Endothelial cell of umbilical vein (primary cell): ENCODE data around the gene FAM236A. TPM values are rescaled to one million over a fixed set of nuclear protein-coding genes. Genes with fewer than 3 reads are reported as not detected.
A peak's percentile ranks its signal among the peaks of the same experiment; 100 is the strongest.
"Not testable (repeated sequence)": the region's sequence is repeated elsewhere in the genome, so short reads cannot be mapped to it uniquely, and the experiment has no call there.

ENCODE experiments used
- BruUV-seq: library from RNA; stranded (reverse); fragments of 400-500 nt; replicated peaks from 2 replicates; lab custom pipeline; 2021; lab: Mats Ljungman, UMichigan
- CTCF ChIA-PET: fragments of 300-600, 350-600 bp; sonication (Branson Sonifier 250); formaldehyde crosslinking; loops from one replicate; lab custom pipeline; 2021; ENCODE audit warnings: antibody characterized with exemption, inconsistent platforms; lab: Charles Lee
- POLR2A ChIA-PET: fragments of 300-600, 350-600 bp; sonication (Branson Sonifier 250); formaldehyde crosslinking; loops from one replicate; lab custom pipeline; 2021; ENCODE audit warnings: antibody characterized with exemption, inconsistent platforms; lab: Charles Lee
- DNase-seq: peaks from one replicate; pipeline ENCODE4 v3.0.0-alpha.2; 2011; ENCODE audit warnings: low read depth, low spot score
- FAIRE-seq: peaks from 2 replicates; lab custom pipeline; 2011; peaks lifted over from hg19 to GRCh38; lab: Jason Lieb, UNC
- H2AFZ ChIP-seq: 2 replicates; pipeline ENCODE4 v1.6.0; 2012; ENCODE audit warnings: low read depth, low read length, control low read depth, inconsistent platforms
- H3K27ac ChIP-seq: 2 replicates; pipeline ENCODE4 v1.5.1; 2011; ENCODE audit warnings: low read depth, mild to moderate bottlenecking, control low read depth, low read length, moderate library complexity; ENCODE audit not compliant: insufficient read depth
- H3K27me3 ChIP-seq, 2 experiments: 2 replicates each; pipeline versions ENCODE4 v1.6.0 to v1.6.1; 2011; ENCODE audit warnings: low read length in 2 of 2, mixed read lengths in 1 of 2; ENCODE audit not compliant: control insufficient read depth in 2 of 2, insufficient read depth in 2 of 2
- H3K36me3 ChIP-seq, 2 experiments: 2 replicates in 1 of 2; 3 replicates in 1 of 2; pipeline ENCODE4 v1.5.1; 2011; ENCODE audit warnings: low read length in 2 of 2, mild to moderate bottlenecking in 1 of 2, moderate library complexity in 1 of 2; ENCODE audit not compliant: control insufficient read depth in 2 of 2, insufficient read depth in 2 of 2; ENCODE audit errors: extremely low read depth in 1 of 2
- H3K4me1 ChIP-seq: 3 replicates; pipeline ENCODE4 v1.5.1; 2011; ENCODE audit warnings: mild to moderate bottlenecking, low read length; ENCODE audit not compliant: control insufficient read depth, insufficient read depth; ENCODE audit errors: extremely low read depth
- H3K4me2 ChIP-seq: 2 replicates; pipeline ENCODE4 v1.6.1; 2011; ENCODE audit warnings: low read length, control low read depth, mixed read lengths; ENCODE audit not compliant: insufficient read depth
- H3K4me3 ChIP-seq, 3 experiments: fragments of 200-600 bp in 1 of 3; sonication (generic), shearing (Covaris generic) in 1 of 3; replicated peaks in 1 of 3; 2 replicates each; pipeline ENCODE4 v1.5.1; 2011 to 2016; ENCODE audit warnings: control low read depth in 3 of 3, low read length in 3 of 3, mild to moderate bottlenecking in 2 of 3, inconsistent platforms in 1 of 3, low read depth in 1 of 3, moderate library complexity in 1 of 3; ENCODE audit not compliant: insufficient read depth in 1 of 3
- H3K79me2 ChIP-seq: 2 replicates; pipeline ENCODE4 v1.6.0; 2012; ENCODE audit warnings: low read length, inconsistent platforms; ENCODE audit not compliant: control insufficient read depth, insufficient read depth
- H3K9ac ChIP-seq: replicated peaks from 2 replicates; pipeline ENCODE3; 2011; ENCODE audit warnings: low read length, control low read depth; ENCODE audit not compliant: insufficient read depth; ENCODE audit errors: extremely low read depth
- H3K9me1 ChIP-seq: replicated peaks from 3 replicates; pipeline ENCODE4 v1.6.0; 2011; ENCODE audit warnings: mild to moderate bottlenecking, low read length; ENCODE audit not compliant: control insufficient read depth, insufficient read depth; ENCODE audit errors: extremely low read depth
- H3K9me3 ChIP-seq: replicated peaks from 2 replicates; pipeline ENCODE4 v1.5.1; 2012; ENCODE audit warnings: low read length, inconsistent platforms; ENCODE audit not compliant: control insufficient read depth, insufficient read depth
- H4K20me1 ChIP-seq: replicated peaks from 2 replicates; pipeline ENCODE3; 2011; ENCODE audit warnings: mild to moderate bottlenecking, low read length; ENCODE audit not compliant: control insufficient read depth, insufficient read depth; ENCODE audit errors: extremely low read depth
- dilution Hi-C: fragments of 300-500 bp; cut with MboI; formaldehyde crosslinking; loops from one replicate; pipeline ENCODE4 v1.15.0; 2019; ENCODE audit warnings: low sequenced_read_pairs; ENCODE audit not compliant: extremely low pct_ligation_motif_present
- intact Hi-C: fragments of 100-400 bp; cut with micrococcal nuclease; formaldehyde crosslinking; loops from one replicate; pipeline ENCODE4 v1.10.0; 2022
- polyA plus RNA-seq, 4 experiments: library from polyadenylated mRNA; depleted of rRNA in 3 of 4; stranded (reverse) in 3 of 4; unstranded in 1 of 4; fragments of >200 nt; gene quantifications; 2 replicates each; pipeline versions ENCODE4 v1.2.1 to v1.2.3, GENCODE V29; 2011 to 2012; ENCODE audit warnings: missing spikeins in 1 of 4
- total RNA-seq: library from RNA; stranded (reverse); gene quantifications from 2 replicates; pipeline ENCODE4 v1.2.3, GENCODE V29; 2021

The FAM236A gene
- total and polyA plus RNA-seq, 2 donors (not counting 3 experiments of a cell fraction or from before 2014, with no cell fraction given), result not detected

GRCh38 chrX:72974885-72975284 is 36.9 kb downstream of the FAM236A start:
- intact Hi-C loops, H3K9me1 ChIP-seq, dilution Hi-C loops, H3K36me3 ChIP-seq, H3K27ac ChIP-seq, H3K27me3 ChIP-seq, H3K4me3 ChIP-seq, H3K4me2 ChIP-seq, DNase-seq, CTCF ChIA-PET, H3K9ac ChIP-seq, POLR2A ChIA-PET, H3K4me1 ChIP-seq, H3K9me3 ChIP-seq, H4K20me1 ChIP-seq, H2AFZ ChIP-seq, BruUV-seq, H3K79me2 ChIP-seq: not testable (repeated sequence)
- peak; percentile 93 for FAIRE-seq

GRCh38 chrX:72980894-72981469 is 43.0 kb downstream of the FAM236A start:
- H3K27ac ChIP-seq, dilution Hi-C loops, H3K9ac ChIP-seq, H3K4me2 ChIP-seq, H3K27me3 ChIP-seq, FAIRE-seq, intact Hi-C loops, H3K79me2 ChIP-seq, POLR2A ChIA-PET, CTCF ChIA-PET, DNase-seq, H3K4me3 ChIP-seq, H2AFZ ChIP-seq, H3K9me3 ChIP-seq, H4K20me1 ChIP-seq, H3K36me3 ChIP-seq, BruUV-seq, H3K9me1 ChIP-seq, H3K4me1 ChIP-seq: not testable (repeated sequence)

Other genes with a start within 250 kb of the FAM236A start
- 5.5 and 7.1 TPM in 2 replicates for gene PHKA1, start 223.9 kb upstream of the FAM236A start, total RNA-seq
- 2.8 and 3.3 TPM in 2 replicates for gene PHKA1, start 223.9 kb upstream of the FAM236A start, polyA plus RNA-seq
- gene DMRTC1B, start 161.3 kb upstream of the FAM236A start, total RNA-seq, result not detected in 2 replicates
- not detected in 2 replicates for gene DMRTC1B, start 161.3 kb upstream of the FAM236A start, polyA plus RNA-seq
- not detected in 2 replicates for gene FAM236B, start 155.5 kb upstream of the FAM236A start, total RNA-seq
- not detected in 2 replicates for gene FAM236B, start 155.5 kb upstream of the FAM236A start, polyA plus RNA-seq
- not detected in 2 replicates for gene FAM236D, start 130.0 kb upstream of the FAM236A start, total RNA-seq
- not detected in 2 replicates for gene FAM236D, start 130.0 kb upstream of the FAM236A start, polyA plus RNA-seq
- gene FAM236C, start 25.6 kb upstream of the FAM236A start, total RNA-seq, result not detected in 2 replicates
- gene FAM236C, start 25.6 kb upstream of the FAM236A start, polyA plus RNA-seq, result not detected in 2 replicates
- not detected in 2 replicates for gene DMRTC1, start 5.6 kb downstream of the FAM236A start, total RNA-seq
- gene DMRTC1, start 5.6 kb downstream of the FAM236A start, polyA plus RNA-seq, result not detected in 2 replicates
- gene PABPC1L2B, start 64.7 kb downstream of the FAM236A start, total RNA-seq, result not detected in 2 replicates
- not detected in 2 replicates for gene PABPC1L2B, start 64.7 kb downstream of the FAM236A start, polyA plus RNA-seq
- not detected in 2 replicates for gene PABPC1L2A, start 141.3 kb downstream of the FAM236A start, total RNA-seq
- gene PABPC1L2A, start 141.3 kb downstream of the FAM236A start, polyA plus RNA-seq, result not detected in 2 replicates